ENCODE measurements around the gene PHACTR2. TPM values are rescaled to one million over a fixed set of nuclear protein-coding genes. Genes with fewer than 3 reads are reported as not detected.

PHACTR2 gene
- total and polyA plus RNA-seq, 4 donors: 4.0 to 23.8 (median 15.0) TPM

DNA sequence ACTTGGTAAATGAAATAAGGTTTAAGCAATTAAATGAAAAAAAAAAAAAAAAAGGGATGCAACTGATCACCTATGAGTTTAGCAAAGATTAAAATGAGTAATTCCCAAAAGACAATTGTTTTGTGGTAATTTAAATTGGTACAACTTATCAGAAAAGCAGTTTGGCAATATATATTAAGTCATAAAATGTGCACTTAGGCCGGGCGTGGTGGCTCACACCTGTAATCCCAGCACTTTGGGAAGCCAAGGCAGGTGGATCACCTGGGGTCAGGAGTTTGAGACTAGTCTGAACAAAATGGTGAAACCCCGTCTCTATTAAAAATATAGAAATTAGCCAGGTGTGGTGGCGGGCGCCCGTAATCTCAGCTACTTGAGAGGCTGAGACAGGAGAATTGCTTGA lies 7.9 kb downstream of the PHACTR2 start:
- Histone ChIP-seq H3K27ac (ENCODE audit: low read depth in 1 of 2, low read length in 2 of 2) (no peak overlapping the region), H3K9ac (ENCODE audit: low read depth in 1 of 2, low read length in 2 of 2) (no peak overlapping the region), H3K4me1 (ENCODE audit: control insufficient read depth in 4 of 4, insufficient read depth in 4 of 4, low read length in 3 of 4) (no peaks in the 10 kb centered on the region), H3K4me3 (ENCODE audit: low read depth in 1 of 3, low read length in 3 of 3) (no peak overlapping the region), H3K27me3 (ENCODE audit: control insufficient read depth in 4 of 4, insufficient read depth in 4 of 4, low read length in 3 of 4) (no peaks in the 10 kb centered on the region), H3K9me3 (ENCODE audit: control insufficient read depth in 4 of 4, low read length in 3 of 4) (no peaks in the 10 kb centered on the region), H3K36me3 (ENCODE audit: control insufficient read depth in 4 of 4, insufficient read depth in 3 of 4, low read depth in 1 of 4, low read length in 3 of 4) (peaks cover 0 to 1% (median 0%) of the 10 kb centered on the region in 4 donors)
- no peak for TF ChIP-seq FOXA2 (IDR thresholded peaks at IDR 0.05)
- TF ChIP-seq JUND (IDR thresholded peaks at IDR 0.05): no peak
- TF ChIP-seq, protein P1, sequence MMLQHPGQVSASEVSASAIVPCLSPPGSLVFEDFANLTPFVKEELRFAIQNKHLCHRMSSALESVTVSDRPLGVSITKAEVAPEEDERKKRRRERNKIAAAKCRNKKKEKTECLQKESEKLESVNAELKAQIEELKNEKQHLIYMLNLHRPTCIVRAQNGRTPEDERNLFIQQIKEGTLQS (IDR thresholded peaks at IDR 0.05): no peak
- 95% methylated on average over 6 of the region's 6 CpGs for WGBS
- no peak for DNase-seq (ENCODE audit: low spot score)

GRCh38 chr6:143687591-143687990 lies 9.8 kb downstream of the PHACTR2 start:
- Histone ChIP-seq H3K9ac (ENCODE audit: low read depth in 1 of 2, low read length in 2 of 2) (no peak overlapping the region), H3K27me3 (ENCODE audit: control insufficient read depth in 4 of 4, insufficient read depth in 4 of 4, low read length in 3 of 4) (no peaks in the 10 kb centered on the region), H3K4me1 (ENCODE audit: control insufficient read depth in 4 of 4, insufficient read depth in 4 of 4, low read length in 3 of 4) (peaks cover 0 to 4% (median under 1%) of the 10 kb centered on the region in 4 donors), H3K36me3 (ENCODE audit: control insufficient read depth in 4 of 4, insufficient read depth in 3 of 4, low read depth in 1 of 4, low read length in 3 of 4) (peaks cover 0 to 1% (median 0%) of the 10 kb centered on the region in 4 donors), H3K4me3 (ENCODE audit: low read depth in 1 of 3, low read length in 3 of 3) (no peak overlapping the region), H3K9me3 (ENCODE audit: control insufficient read depth in 4 of 4, low read length in 3 of 4) (no peaks in the 10 kb centered on the region), H3K27ac (ENCODE audit: low read depth in 1 of 2, low read length in 2 of 2) (no peak overlapping the region)
- DNase-seq (ENCODE audit: low spot score): no peak
- WGBS: 75% methylated on average over 1 of the region's 1 CpG
- no peak for TF ChIP-seq JUND (IDR thresholded peaks at IDR 0.05)
- TF ChIP-seq ZBTB33 (IDR thresholded peaks at IDR 0.05): no peak
- no peak for TF ChIP-seq CTCF (IDR thresholded peaks at IDR 0.05; ENCODE audit: low read depth, low read length, missing input control)
- TF ChIP-seq, protein P1 (IDR thresholded peaks at IDR 0.05): no peak
- TF ChIP-seq RAD21 (IDR thresholded peaks at IDR 0.05): no peak
- no peak for TF ChIP-seq YY1 (IDR thresholded peaks at IDR 0.05)
- TF ChIP-seq HNF4A (conservative IDR thresholded peaks at IDR 0.05): no peak
- no peak for TF ChIP-seq FOXA1 (IDR thresholded peaks at IDR 0.05)
- TF ChIP-seq REST (IDR thresholded peaks at IDR 0.05): no peak
- TF ChIP-seq TAF1 (conservative IDR thresholded peaks at IDR 0.05): no peak
- no peak for TF ChIP-seq HNF4G (IDR thresholded peaks at IDR 0.05)
- TF ChIP-seq, protein P2, sequence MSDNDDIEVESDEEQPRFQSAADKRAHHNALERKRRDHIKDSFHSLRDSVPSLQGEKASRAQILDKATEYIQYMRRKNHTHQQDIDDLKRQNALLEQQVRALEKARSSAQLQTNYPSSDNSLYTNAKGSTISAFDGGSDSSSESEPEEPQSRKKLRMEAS (IDR thresholded peaks at IDR 0.05): no peak
- TF ChIP-seq FOXA2 (IDR thresholded peaks at IDR 0.05): no peak
- TF ChIP-seq EGR1 (IDR thresholded peaks at IDR 0.05; ENCODE audit: low read depth in 2 of 2): no peak
- no peak for TF ChIP-seq RXRA (IDR thresholded peaks at IDR 0.05)
- TF ChIP-seq GABPA (IDR thresholded peaks at IDR 0.05 in 1 of 2, conservative IDR thresholded peaks at IDR 0.05 in 1 of 2): no peak
